ACC112 (cell line): ENCODE measurements around the gene HSFX3.
"Not testable (repeated sequence)": the region's sequence is repeated elsewhere in the genome, so short reads cannot be mapped to it uniquely, and the experiment has no call there.

Source experiments
- H2AFZ ChIP-seq: fragments of 200-600 bp; sonication (generic); one replicate; pipeline ENCODE4 v1.6.0; 2017; ENCODE audit warnings: antibody characterized with exemption, low read length; ENCODE audit not compliant: unreplicated experiment
- H3K27ac ChIP-seq: fragments of 200-600 bp; sonication (generic); 2 replicates; pipeline ENCODE4 v1.5.1; 2014; ENCODE audit warnings: low read depth, mild to moderate bottlenecking, antibody characterized with exemption, low read length, moderate library complexity
- H3K27me3 ChIP-seq: fragments of 200-600 bp; sonication (generic); 2 replicates; pipeline ENCODE4 v1.6.1; 2014; ENCODE audit warnings: mild to moderate bottlenecking, antibody characterized with exemption, low read length, moderate library complexity, mixed read lengths; ENCODE audit not compliant: insufficient read depth
- H3K36me3 ChIP-seq: fragments of 200-600 bp; sonication (generic); 2 replicates; pipeline ENCODE4 v1.6.1; 2016; ENCODE audit warnings: mild to moderate bottlenecking, antibody characterized with exemption, low read length, moderate library complexity, mixed read lengths; ENCODE audit not compliant: insufficient read depth
- H3K4me1 ChIP-seq: fragments of 200-600 bp; sonication (generic); one replicate; pipeline ENCODE4 v1.6.1; 2016; ENCODE audit warnings: low read length, mixed read lengths; ENCODE audit not compliant: insufficient read depth, unreplicated experiment, control insufficient read depth
- H3K4me3 ChIP-seq: fragments of 200-600 bp; sonication (generic); 2 replicates; pipeline ENCODE4 v1.5.1; 2014; ENCODE audit warnings: mild to moderate bottlenecking, low read depth, low read length
- H3K79me2 ChIP-seq: fragments of 200-600 bp; sonication (generic); one replicate; pipeline ENCODE4 v1.6.0; 2016; ENCODE audit warnings: low read length; ENCODE audit not compliant: control insufficient read depth, unreplicated experiment, insufficient read depth

Gene HSFX3

DNA sequence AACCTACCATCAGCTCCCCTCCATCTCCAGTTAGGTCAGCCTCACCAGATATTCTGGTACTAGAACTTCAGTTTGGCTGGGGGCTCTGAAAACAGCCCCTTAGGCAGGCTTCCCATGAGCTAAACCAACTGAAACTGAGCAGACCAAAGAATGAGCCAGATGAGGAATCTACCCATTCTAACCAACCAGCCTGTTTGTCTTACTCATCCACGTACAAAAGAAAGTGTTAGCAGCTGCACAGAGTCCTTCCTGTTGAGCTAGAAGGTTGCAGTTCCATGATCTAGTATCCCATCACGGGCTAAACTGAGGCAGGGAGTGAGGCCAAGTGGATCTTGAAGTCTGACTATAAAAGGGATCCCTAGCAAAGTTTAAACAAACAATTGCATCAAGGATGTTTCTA lies 20.0 kb upstream of the HSFX3 start:
- H3K79me2 ChIP-seq: no peaks in the 10 kb centered on the region

DNA sequence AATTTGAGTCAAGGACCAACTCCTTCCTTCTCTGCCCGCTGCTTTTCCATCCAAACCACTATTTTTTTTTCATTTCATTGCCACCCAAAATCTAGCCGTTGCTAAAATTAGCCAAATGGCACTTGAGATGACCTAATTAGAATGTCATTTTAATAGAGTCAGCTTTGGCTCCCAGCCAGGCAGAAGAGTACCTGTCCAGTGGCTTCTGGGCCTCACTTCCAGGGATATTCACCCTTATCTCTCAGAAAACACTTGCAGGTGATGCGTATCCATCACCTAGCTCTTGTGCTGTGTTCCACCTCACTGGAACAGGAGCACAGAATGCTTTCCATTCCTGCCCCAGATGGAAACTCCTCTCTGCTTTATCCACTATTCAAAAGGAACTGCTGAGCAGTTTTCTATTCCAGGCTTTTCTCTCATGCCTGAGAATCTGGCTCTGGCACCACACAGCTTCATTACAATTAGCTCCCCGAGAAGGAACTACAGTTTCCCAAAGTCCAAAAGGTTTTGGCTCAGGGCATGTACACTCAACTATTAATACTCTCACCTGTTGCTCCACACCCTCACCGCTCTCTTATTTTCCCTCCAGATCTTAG lies 19.1 kb upstream of the HSFX3 start:
- no peak overlapping the region for H2AFZ ChIP-seq
- H3K27ac ChIP-seq: no peak overlapping the region
- H3K4me1 ChIP-seq: peaks cover 4% of the 10 kb centered on the region
- H3K79me2 ChIP-seq: no peaks in the 10 kb centered on the region
- H3K27me3 ChIP-seq: no peaks in the 10 kb centered on the region
- H3K36me3 ChIP-seq: no peaks in the 10 kb centered on the region
- no peak overlapping the region for H3K4me3 ChIP-seq

More for the DNA sequence above, 20.0 kb upstream of the HSFX3 start:
- Histone ChIP-seq H3K27ac (no peak overlapping the region), H3K36me3 (no peaks in the 10 kb centered on the region), H2AFZ (no peak overlapping the region), H3K27me3 (no peaks in the 10 kb centered on the region), H3K4me3 (no peak overlapping the region), H3K4me1 (peaks cover 4% of the 10 kb centered on the region)

DNA sequence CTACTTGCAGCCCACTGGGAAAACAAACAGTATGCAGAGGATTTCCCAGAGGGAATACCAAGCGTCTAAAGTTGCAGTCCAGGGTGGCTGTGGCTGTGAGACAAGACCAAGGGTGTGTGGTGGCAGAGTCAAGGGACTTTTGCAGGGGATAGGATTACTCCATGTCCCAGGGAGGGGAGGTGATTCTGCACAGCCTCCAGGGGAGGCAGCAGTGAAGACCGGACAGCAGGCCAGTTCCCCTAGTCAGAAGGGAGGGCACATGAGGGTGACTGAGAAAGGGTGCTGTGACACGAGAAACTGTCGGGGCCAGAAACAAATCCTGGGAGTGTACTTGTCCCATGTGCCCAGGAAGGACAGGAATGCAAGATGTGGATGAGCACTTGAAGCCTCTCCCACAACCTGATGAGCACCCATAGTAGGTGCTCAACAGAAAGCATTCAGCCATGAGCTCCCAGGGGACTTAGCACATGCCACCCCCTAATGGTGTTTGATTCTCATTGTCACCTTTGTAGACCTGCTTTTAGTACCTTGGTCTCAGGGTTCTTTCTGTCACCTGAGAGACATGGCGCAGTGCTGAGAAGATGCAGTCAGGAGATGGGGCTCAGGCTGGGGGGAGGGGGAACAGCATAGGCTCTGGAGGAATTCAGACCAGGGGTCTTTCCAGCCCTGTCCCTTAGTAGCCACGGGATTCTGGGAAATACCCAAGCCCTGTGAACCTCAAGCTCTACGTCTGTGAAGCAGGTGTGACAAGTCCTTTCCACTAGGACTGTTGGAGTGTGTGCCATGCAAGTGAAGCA lies 18.1 kb upstream of the HSFX3 start:
- H3K27me3 ChIP-seq: no peaks in the 10 kb centered on the region
- no peak overlapping the region for H2AFZ ChIP-seq
- H3K4me1 ChIP-seq: peaks cover 2% of the 10 kb centered on the region
- H3K36me3 ChIP-seq: no peaks in the 10 kb centered on the region
- no peak overlapping the region for H3K27ac ChIP-seq
- no peak overlapping the region for H3K4me3 ChIP-seq
- H3K79me2 ChIP-seq: no peaks in the 10 kb centered on the region

DNA sequence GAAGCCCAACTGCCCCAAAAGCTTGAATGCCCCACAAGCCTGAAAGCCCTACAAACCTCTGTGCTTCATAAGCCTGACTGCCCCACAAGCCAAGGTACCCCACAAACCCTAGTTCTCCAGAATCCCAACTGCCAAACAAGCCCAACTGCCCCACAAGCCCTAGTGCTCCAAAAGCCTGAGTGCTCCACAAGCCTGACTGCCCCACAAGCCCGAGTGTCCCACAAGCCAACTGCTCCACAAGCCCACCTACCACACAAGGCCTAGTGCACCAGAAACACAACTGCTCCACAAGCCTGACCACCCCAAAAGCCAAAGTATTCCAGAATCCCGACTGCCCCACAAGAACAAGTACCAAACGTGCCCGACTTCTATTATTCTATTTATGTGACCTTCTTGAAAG lies 13.6 kb upstream of the HSFX3 start:
- H3K27ac ChIP-seq: no peak overlapping the region

DNA sequence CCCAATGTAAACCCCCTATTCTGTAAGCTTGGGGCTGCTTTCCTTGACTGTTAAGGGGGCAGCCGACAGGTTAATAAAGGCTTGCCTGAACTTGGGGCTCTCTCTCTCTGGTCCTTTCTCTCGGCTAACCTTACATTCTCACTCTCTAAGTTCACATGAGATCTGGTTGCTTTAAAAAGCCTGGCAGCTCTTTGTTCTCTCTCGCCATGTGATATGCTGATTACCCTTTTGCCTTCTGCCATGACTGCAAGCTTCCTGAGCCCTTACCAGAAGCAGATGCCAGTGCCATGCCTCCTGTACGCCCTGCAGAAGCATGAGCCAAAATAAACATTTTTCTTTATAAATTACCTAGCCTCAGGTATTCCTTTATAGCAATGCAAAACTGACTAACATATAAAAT lies 5.5 kb upstream of the HSFX3 start:
- H3K36me3 ChIP-seq, H3K4me1 ChIP-seq, H3K27me3 ChIP-seq, H2AFZ ChIP-seq, H3K27ac ChIP-seq, H3K79me2 ChIP-seq, H3K4me3 ChIP-seq: not testable (repeated sequence)

More for the DNA sequence above, 13.6 kb upstream of the HSFX3 start:
- Histone ChIP-seq H3K27me3 (no peaks in the 10 kb centered on the region), H3K4me3 (no peak overlapping the region), H3K36me3 (no peaks in the 10 kb centered on the region), H2AFZ (no peak overlapping the region), H3K4me1 (no peaks in the 10 kb centered on the region), H3K79me2 (no peaks in the 10 kb centered on the region)

DNA sequence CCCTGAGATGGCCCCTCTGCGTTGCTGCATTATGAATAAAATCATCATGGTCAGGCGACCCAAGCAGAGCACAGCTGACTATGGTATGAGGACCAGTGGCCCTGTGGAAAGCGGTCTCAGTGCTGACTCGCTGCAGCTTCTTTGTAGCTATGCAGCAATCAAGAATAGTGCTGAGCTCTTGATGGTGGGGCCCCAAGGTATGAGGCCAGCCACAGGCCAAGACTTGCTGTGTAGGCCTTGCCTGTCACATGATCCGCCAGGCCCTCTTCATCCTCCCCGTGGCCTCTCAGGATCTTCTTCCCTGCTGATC lies 2.2 kb upstream of the HSFX3 start:
- H2AFZ ChIP-seq, H3K4me3 ChIP-seq, H3K79me2 ChIP-seq, H3K4me1 ChIP-seq, H3K27me3 ChIP-seq, H3K27ac ChIP-seq, H3K36me3 ChIP-seq: not testable (repeated sequence)

DNA sequence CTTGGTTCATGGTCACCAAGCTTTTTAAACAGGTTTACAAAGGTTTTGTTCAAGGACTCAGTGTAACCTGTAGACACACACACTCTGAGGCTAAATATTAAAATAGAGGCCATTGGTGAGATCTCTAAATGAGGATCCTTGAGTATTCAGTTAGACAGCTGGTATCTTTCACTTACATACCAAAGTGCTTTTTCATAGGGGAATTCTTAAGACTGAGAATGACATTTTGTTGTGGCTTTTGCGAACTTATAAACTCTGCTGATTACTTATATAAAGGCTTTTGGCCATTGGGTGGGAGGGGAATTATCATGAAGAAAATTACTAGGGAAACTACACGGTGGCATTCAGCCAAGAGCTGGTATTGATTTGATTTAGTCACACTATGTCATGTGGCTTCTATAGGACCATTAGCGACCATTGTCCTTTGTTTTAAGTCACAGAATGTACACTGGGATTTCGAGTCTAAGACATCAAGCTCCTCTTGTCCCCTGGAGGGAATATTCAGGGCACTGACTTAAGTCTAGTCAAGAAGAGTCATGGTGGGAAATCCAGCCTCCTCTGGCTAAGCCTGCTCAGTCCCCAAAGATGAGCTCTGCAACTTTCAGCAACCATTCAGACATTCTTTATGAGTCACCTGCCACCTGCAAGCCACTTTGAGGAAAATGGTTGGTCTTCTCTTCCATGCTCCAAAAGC lies 1.7 kb upstream of the HSFX3 start:
- not testable (repeated sequence) for H3K36me3 ChIP-seq, H3K4me1 ChIP-seq, H3K4me3 ChIP-seq, H3K27me3 ChIP-seq, H3K79me2 ChIP-seq, H2AFZ ChIP-seq, H3K27ac ChIP-seq

DNA sequence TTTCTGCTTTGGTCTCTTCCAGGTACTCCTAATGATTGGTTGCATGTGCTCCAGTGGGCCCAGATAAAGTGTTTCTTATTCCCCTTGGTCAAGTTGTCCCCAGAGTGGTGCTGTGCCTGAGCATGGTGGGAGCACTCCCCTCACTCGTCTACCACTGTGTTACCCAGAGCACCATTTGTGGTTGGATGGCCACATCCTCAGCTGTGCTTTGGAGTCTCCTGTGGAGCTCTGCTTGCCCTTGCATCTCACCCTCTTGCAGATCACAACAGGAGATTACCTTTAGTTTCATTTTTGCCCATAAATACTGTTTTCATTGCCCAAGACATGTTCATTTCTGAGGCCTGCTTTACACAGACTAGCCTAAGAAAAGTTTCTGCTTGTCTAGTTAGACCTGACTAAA lies 730 bp upstream of the HSFX3 start:
- H3K4me3 ChIP-seq, H3K27me3 ChIP-seq, H2AFZ ChIP-seq, H3K36me3 ChIP-seq, H3K79me2 ChIP-seq, H3K4me1 ChIP-seq, H3K27ac ChIP-seq: not testable (repeated sequence)

DNA sequence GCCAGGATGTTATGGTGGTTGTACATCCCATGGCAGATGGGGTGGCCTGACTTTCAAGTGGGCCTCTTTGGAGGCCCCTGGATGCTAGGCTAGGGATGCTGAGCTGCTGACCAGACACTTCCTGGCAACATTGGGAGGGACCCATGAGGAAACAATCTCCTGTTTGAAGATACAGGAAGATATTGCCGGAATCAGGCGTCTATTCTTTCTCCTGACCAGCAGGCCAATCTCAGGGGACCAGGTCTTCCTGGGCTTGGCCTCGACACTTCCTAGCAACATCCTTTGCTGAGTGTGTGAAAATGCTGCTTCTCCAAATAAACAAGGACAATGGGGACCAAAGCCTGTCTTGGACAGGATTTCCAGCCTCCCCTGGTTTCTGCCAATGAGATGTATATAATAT lies 1.9 kb downstream of the HSFX3 start:
- H3K4me3 ChIP-seq, H3K79me2 ChIP-seq, H3K4me1 ChIP-seq, H3K36me3 ChIP-seq, H3K27me3 ChIP-seq, H3K27ac ChIP-seq, H2AFZ ChIP-seq: not testable (repeated sequence)

DNA sequence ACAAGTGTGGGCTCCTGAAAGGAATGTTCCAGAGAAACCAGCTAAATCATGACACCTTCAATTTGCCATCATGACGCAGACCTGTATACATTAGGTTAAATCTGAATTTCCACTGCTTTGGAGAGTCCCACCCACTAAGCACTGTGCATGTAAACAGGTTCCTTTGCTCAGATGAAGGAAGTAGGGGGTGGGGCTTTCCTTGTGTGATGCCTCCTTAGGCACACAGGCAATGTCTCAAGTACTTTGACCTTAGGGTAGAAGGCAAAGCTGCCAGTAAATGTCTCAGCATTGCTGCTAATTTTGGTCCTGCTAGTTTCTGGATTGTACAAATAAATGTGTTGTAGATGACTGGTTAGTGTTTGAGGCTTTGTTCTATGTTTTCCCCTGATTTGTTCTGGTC lies 2.8 kb downstream of the HSFX3 start:
- H3K36me3 ChIP-seq, H3K27me3 ChIP-seq, H3K4me3 ChIP-seq, H3K4me1 ChIP-seq, H3K27ac ChIP-seq, H3K79me2 ChIP-seq, H2AFZ ChIP-seq: not testable (repeated sequence)
